Activated CD4-positive, alpha-beta T cell treated with anti-CD3 and anti-CD28 coated beads for 36 hours (primary cell): Measurements from ENCODE around the gene ZNF652. TPM values are rescaled to one million over a fixed set of nuclear protein-coding genes. Genes with fewer than 3 reads are reported as not detected.
"Not testable (repeated sequence)": the region's sequence is repeated elsewhere in the genome, so short reads cannot be mapped to it uniquely, and the experiment has no call there.

Experiments
- ATAC-seq: fragments of 200-7000 bp; cut with Tn5 transposase; one replicate; pipeline ENCODE4 v1.10.0; 2021; ENCODE audit warnings: mild to moderate bottlenecking, moderate library complexity
- CTCF ChIA-PET: fragments of 350-600 bp; sonication (Branson Sonifier 250); formaldehyde crosslinking; loops from one replicate; lab custom pipeline; 2021; ENCODE audit warnings: antibody characterized with exemption; lab: Charles Lee
- POLR2A ChIA-PET: fragments of 350-600 bp; sonication (Branson Sonifier 250); formaldehyde crosslinking; loops from one replicate; lab custom pipeline; 2021; ENCODE audit warnings: antibody characterized with exemption, inconsistent platforms; lab: Charles Lee
- DNase-seq: peaks from one replicate; pipeline ENCODE4 v3.0.0-alpha.2; 2020
- H3K27ac Mint-ChIP-seq: one replicate; pipeline ENCODE4 v1.8.0; 2021; ENCODE audit warnings: mixed read lengths
- H3K27me3 Mint-ChIP-seq: one replicate; pipeline ENCODE4 v1.8.0; 2021; ENCODE audit warnings: mixed read lengths
- H3K36me3 Mint-ChIP-seq: one replicate; pipeline ENCODE4 v1.8.0; 2021; ENCODE audit warnings: low read depth, mixed read lengths
- H3K4me1 Mint-ChIP-seq: one replicate; pipeline ENCODE4 v1.8.0; 2021; ENCODE audit warnings: mixed read lengths
- H3K4me3 Mint-ChIP-seq: one replicate; pipeline ENCODE4 v1.8.0; 2021; ENCODE audit warnings: mild to moderate bottlenecking, moderate library complexity, mixed read lengths
- H3K9me3 Mint-ChIP-seq: one replicate; pipeline ENCODE4 v1.8.0; 2021; ENCODE audit warnings: low read depth, mixed read lengths
- intact Hi-C, 2 experiments: fragments of 100-400 bp; cut with DNase I in 1 of 2; cut with micrococcal nuclease in 1 of 2; formaldehyde crosslinking; loops; one replicate each; pipeline versions ENCODE4 v1.14.2 to v1.15.1; 2022 to 2024; cut with DNase I, micrococcal nuclease
- total RNA-seq, 2 experiments: library from RNA; stranded (reverse); gene quantifications; one replicate each; pipeline ENCODE4 v1.2.3, GENCODE V29; 2021

ZNF652 gene
- total RNA-seq, 2 experiments from 2014 or later, result 5.2 to 7.0 TPM

DNA sequence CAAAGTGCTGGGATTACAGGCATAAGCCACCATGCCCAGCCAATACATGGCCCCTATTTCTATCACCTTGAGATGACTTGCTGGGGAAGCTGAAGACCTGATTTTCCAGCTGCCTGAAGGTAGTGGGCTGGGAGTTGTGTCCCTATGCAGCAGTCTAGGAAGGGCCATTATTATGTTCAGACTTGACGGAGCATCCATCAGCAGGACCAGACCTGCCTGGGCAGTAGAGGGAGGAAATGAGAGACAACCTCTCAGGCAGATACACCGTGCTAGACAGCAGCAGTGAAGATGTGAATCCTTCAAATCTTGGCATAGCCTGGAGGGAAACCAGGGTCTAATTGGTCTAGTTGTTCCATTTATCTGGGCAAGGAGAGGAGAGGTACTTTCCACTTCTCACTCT is 95.8 kb downstream of the ZNF652 start:
- POLR2A ChIA-PET, result no interaction called here
- Mint-ChIP-seq H3K4me1 (no peaks in the 10 kb centered on the region), H3K4me3 (no peak overlapping the region), H3K27ac (no peak overlapping the region), H3K9me3 (no peaks in the 10 kb centered on the region), H3K27me3 (peaks cover 1% of the 10 kb centered on the region), H3K36me3 (no peaks in the 10 kb centered on the region)
- intact Hi-C loops, result no loop called here
- CTCF ChIA-PET, result interaction anchor here (1.5 kb wide), 1 partner anchor 22 kb away, joined by 4 read pairs; no protein-coding TSS in a partner anchor
- DNase-seq, result no peak
- ATAC-seq, result no peak

DNA sequence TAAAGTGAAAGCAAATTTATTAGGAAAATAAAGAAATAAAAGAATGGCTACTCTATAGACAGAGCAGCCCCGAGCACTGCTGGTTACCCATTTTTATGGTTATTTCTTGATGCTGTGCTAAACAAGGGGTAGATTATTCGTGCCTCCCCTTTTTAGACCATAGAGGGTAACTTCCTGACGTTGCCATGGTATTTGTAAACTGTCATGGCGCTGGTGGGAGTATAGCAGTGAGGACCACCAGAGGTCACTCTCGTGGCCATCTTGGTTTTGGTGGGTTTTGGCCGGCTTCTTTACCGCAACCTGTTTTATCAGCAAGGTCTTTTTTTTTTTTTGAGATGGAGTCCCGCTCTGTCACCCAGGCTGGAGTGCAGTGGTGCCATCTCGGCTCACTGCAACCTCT is 100.5 kb downstream of the ZNF652 start:
- H3K4me3 Mint-ChIP-seq, H3K4me1 Mint-ChIP-seq, POLR2A ChIA-PET, H3K36me3 Mint-ChIP-seq, ATAC-seq, H3K27me3 Mint-ChIP-seq, H3K9me3 Mint-ChIP-seq, H3K27ac Mint-ChIP-seq, DNase-seq: not testable (repeated sequence)
- intact Hi-C loops, result loop anchor here (2.0 kb wide), 2 partner anchors 31 to 69 kb away; partner anchors contain the start of gene PHOSPHO1 (in 1 of the 2)
- CTCF ChIA-PET, result interaction anchor here (1.3 kb wide), 1 partner anchor 36 kb away, joined by 4 read pairs; no protein-coding TSS in a partner anchor

DNA sequence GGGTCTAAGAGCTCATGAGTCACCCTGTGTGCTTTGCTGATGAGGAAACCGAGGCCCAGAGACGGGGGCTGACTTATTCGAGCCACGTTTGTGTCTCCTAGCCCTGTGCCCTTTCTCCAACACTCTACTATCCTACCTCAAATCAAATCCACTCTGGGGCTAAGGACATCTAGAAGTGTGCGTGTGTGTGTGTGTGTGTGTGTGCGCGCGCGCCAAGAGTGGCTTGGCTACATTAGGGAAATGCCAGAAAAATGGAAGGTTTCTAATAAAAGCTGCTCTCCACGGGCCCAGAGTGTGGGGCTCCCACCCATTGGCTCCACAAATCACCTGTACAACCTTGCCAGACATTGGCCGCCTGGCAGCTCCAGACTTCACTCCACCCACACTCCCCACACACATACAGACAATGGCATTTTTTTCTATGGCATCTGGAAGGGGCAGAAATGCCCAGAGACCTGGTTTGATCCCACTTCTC is 101.2 kb downstream of the ZNF652 start:
- peaks cover 7% of the 10 kb centered on the region for H3K4me1 Mint-ChIP-seq
- ChIA-PET POLR2A (interaction anchor here (0.5 to 1.5 kb wide), 2 partner anchors 69 to 769 kb away, joined by 4 to 5 read pairs; no protein-coding TSS in a partner anchor), CTCF (interaction anchor here (0.6 to 1.1 kb wide), 7 partner anchors 12 to 572 kb away, joined by 3 to 4 read pairs (median 3); no protein-coding TSS in a partner anchor)
- H3K27ac Mint-ChIP-seq, result peak overlapping the region; percentile 82
- intact Hi-C loops, result loop anchor here (2.0 kb wide), 2 partner anchors 30 to 68 kb away; partner anchors contain the start of gene PHOSPHO1 (in 1 of the 2)
- H3K4me3 Mint-ChIP-seq, result peak overlapping the region; percentile 68
- H3K9me3 Mint-ChIP-seq, result no peaks in the 10 kb centered on the region
- no peaks in the 10 kb centered on the region for H3K27me3 Mint-ChIP-seq
- no peaks in the 10 kb centered on the region for H3K36me3 Mint-ChIP-seq
- ATAC-seq, result peak; percentile 9
- no peak for DNase-seq

DNA sequence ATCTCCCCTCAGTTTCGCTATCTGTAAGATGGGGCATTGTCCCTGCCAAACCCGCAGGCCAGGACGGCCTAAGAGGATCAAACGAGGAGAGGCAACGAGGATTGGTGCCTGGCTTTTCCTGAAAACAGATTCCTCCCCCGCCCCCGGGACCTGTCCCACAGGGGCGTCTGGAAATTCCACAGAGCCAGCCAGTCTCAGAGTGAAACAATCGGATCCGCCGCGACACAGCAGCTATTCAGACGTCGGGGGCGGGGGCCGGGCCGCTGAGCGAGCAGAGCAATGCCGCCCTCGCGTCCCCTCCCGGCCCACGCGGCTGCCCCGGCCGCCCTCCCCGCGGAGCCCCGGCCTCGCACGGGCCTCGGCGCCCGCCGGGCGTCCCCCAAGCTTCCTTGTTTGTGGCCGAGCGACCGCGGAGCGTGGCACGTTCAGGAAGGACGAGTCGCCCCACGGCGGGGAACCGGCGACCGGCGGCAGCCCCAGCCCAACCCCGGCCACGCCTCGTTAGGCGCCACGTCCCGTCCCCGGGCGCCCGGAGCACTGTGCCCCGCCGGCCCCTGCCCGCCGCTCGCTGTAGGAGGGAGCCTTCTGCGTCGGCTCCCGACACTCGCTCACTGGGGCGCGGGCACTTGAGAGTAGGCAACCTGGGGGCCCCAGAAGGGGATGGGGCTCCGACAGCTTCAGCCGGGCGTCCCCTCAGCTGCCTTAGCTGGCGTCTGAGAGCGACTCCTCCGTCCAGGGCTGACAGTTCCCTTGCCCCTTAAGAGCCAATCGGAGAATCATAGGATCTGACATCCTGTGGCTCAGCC is 101.8 kb downstream of the ZNF652 start:
- ATAC-seq (peak; percentile 89), DNase-seq (peak; percentile 72)
- peak overlapping the region; percentile 82 for H3K27ac Mint-ChIP-seq
- intact Hi-C loops, result loop anchor here (2.0 kb wide), 2 partner anchors 29 to 67 kb away; partner anchors contain the start of gene PHOSPHO1 (in 1 of the 2)
- ChIA-PET POLR2A (interaction anchor here (0.5 to 1.5 kb wide), 2 partner anchors 68 to 768 kb away, joined by 4 to 5 read pairs; no protein-coding TSS in a partner anchor), CTCF (interaction anchor here (0.6 to 1.1 kb wide), 8 partner anchors 12 to 571 kb away, joined by 3 to 4 read pairs (median 3); no protein-coding TSS in a partner anchor)
- peak overlapping the region; percentile 70 for H3K4me3 Mint-ChIP-seq
- H3K9me3 Mint-ChIP-seq, result no peaks in the 10 kb centered on the region
- H3K36me3 Mint-ChIP-seq, result no peaks in the 10 kb centered on the region
- H3K4me1 Mint-ChIP-seq, result peaks cover 7% of the 10 kb centered on the region
- H3K27me3 Mint-ChIP-seq, result no peaks in the 10 kb centered on the region

DNA sequence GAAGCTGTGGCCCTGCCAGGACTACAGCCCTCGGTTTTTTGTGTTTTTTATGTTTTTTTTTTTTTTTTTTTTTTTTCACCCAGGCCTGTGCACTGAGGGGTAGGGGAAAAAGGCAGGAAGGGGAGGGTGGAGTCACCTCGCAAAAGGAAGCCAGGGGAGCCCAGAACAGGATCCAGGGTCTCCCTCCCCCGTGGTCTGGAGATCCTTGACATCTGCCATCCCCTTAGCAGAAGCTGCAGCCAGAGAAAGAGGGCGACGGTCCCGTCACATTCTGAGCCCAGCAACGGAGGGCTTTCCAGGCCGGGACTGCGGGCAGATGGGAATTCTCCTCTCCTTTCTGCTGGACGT is 102.4 kb downstream of the ZNF652 start:
- Mint-ChIP-seq H3K9me3 (no peaks in the 10 kb centered on the region), H3K4me3 (peak overlapping the region; percentile 70), H3K27me3 (no peaks in the 10 kb centered on the region), H3K36me3 (no peaks in the 10 kb centered on the region), H3K27ac (peak overlapping the region; percentile 81), H3K4me1 (peaks cover 7% of the 10 kb centered on the region)
- ChIA-PET CTCF (interaction anchor here (0.7 to 1.1 kb wide), 2 partner anchors 48 to 65 kb away, joined by 3 read pairs; no protein-coding TSS in a partner anchor), POLR2A (interaction anchor here (1.5 kb wide), 1 partner anchor 68 kb away, joined by 4 read pairs; no protein-coding TSS in a partner anchor)
- intact Hi-C loops, result loop anchor here (2.0 kb wide), 2 partner anchors 29 to 67 kb away; partner anchors contain the start of gene PHOSPHO1 (in 1 of the 2)
- no peak for DNase-seq
- no peak for ATAC-seq

DNA sequence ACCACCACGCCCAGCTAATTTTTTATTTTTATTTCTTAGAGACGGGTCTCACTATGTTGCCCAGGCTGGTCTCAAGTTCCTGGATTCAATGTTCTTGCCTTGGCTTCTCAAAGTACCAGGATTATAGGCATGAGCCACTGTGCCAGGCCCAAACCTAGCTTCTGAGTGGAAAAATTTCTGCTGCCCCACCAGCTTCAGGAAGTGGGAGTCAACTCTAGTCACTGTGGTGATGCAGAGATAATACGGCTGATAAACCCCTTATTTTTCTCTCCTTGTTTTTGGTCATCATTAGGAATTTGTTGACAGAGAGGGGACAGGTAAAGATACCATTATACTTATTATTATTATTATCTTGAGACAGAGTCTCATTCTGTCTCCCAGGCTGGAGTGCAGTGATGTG is 103.7 kb downstream of the ZNF652 start:
- POLR2A ChIA-PET, result no interaction called here
- CTCF ChIA-PET, result interaction anchor here (0.6 kb wide), 1 partner anchor 393 kb away, joined by 3 read pairs; no protein-coding TSS in a partner anchor
- no peaks in the 10 kb centered on the region for H3K27me3 Mint-ChIP-seq
- H3K27ac Mint-ChIP-seq, result no peak overlapping the region
- DNase-seq (no peak), ATAC-seq (no peak)
- intact Hi-C loops, result no loop called here
- H3K9me3 Mint-ChIP-seq, result no peaks in the 10 kb centered on the region
- H3K4me3 Mint-ChIP-seq, result no peak overlapping the region
- H3K4me1 Mint-ChIP-seq, result peaks cover 7% of the 10 kb centered on the region
- no peaks in the 10 kb centered on the region for H3K36me3 Mint-ChIP-seq

DNA sequence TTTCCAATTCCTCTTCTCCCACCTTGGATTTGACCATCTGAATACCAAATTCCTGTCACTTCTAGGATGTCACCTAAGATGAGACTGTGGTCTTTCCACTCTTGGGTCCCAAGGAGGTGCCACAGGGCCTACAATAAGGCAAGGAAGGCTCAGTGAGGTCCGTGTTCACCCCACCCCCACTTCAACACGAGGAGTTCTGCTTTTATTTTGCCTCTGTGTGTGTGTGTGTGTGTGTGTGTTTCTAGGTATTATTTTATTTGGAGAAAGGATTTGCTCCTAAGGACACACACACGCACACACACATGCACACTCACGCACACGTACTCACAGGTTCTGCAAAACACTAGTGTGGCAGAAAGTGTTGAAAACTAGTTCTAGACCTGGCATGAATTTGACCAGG is 106.9 kb downstream of the ZNF652 start:
- POLR2A ChIA-PET, result no interaction called here
- Mint-ChIP-seq H3K4me1 (no peaks in the 10 kb centered on the region), H3K4me3 (no peak overlapping the region), H3K36me3 (no peaks in the 10 kb centered on the region), H3K27ac (no peak overlapping the region), H3K27me3 (no peaks in the 10 kb centered on the region), H3K9me3 (no peaks in the 10 kb centered on the region)
- intact Hi-C loops, result no loop called here
- CTCF ChIA-PET, result no interaction called here
- no peak for DNase-seq
- no peak for ATAC-seq

DNA sequence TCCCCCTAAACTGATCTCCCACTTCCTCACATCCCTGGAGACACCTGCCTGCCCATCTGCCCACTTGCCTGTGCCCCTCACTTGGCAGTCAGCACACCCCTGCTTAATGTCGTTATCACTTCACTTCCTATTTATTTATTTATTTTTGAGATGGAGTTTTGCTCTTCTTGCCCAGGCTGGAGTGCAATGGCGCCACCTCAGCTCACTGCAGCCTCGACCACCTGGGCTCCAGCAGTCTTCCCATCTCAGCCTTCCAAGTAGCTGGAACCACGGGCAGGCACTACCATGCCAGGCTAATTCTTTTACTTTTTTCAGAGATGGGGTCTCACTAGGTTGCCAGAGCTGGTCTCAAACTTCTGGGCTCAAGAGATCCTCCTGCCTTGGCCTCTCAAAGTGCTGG is 108.0 kb downstream of the ZNF652 start:
- ATAC-seq (no peak), DNase-seq (no peak)
- POLR2A ChIA-PET, result interaction anchor here (0.6 kb wide), 1 partner anchor 324 kb away, joined by 4 read pairs; no protein-coding TSS in a partner anchor
- H3K9me3 Mint-ChIP-seq, result no peaks in the 10 kb centered on the region
- no peak overlapping the region for H3K4me3 Mint-ChIP-seq
- CTCF ChIA-PET, result interaction anchor here (0.8 kb wide), 1 partner anchor 15 kb away, joined by 4 read pairs; no protein-coding TSS in a partner anchor
- H3K27me3 Mint-ChIP-seq, result no peaks in the 10 kb centered on the region
- H3K27ac Mint-ChIP-seq, result no peak overlapping the region
- intact Hi-C loops, result no loop called here
- no peaks in the 10 kb centered on the region for H3K36me3 Mint-ChIP-seq
- H3K4me1 Mint-ChIP-seq, result no peaks in the 10 kb centered on the region

DNA sequence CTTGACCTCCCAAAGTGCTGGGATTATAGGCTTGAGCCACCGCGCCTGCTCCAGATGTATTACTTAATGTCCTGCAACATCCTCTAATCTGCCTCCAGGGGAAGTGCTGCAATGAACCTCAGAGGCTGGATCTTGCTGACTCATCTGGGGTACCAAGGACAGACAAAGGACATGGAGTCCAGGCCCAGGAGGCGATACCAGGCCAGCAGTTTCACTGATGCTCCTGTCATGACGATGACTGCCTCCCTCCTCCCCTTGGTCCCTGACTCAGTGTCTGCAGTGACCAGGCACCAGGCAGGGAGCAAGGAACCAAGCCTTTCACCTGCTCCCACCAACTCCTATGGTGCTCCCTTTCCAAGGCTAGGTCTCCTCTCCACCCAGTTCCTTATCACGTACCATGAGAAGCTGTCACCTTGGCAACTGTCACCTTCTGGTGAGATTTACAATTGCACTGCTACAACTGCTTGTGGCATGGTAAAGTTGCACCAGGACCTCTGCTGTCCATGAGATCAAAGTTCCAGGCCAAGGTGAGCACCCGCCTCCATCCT is 109.8 kb downstream of the ZNF652 start:
- intact Hi-C loops, result no loop called here
- no peaks in the 10 kb centered on the region for H3K4me1 Mint-ChIP-seq
- CTCF ChIA-PET, result no interaction called here

DNA sequence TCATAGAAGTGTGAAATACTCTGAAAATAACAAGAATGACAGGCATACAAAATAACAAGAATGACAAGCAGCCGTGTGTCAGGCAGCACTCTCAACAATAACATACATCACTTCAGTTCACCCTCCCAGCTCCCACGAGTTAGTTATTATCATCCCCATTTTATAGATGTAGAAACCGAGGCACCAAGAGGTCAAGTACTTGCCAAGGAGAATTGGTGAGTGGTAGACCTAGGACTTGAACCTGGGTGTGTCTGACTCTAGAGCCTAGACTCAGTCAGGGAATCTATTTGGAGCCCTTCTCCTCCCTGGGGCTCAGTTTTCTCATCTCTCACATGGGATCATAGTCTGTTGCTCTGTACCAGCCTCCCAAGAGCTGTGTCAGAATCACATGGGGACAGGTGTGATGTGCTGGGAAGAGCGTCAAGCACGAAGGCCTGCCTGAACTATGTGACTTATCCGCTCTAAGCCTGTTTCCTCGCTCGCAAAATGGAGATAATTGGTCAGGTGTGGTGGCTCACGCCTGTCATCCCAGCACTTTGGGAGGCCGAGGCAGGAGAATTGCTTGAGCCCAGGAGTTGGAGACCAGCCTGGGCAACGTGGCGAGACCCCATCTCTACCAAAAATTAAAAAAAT is 112.0 kb downstream of the ZNF652 start:
- H3K27ac Mint-ChIP-seq, result no peak overlapping the region
- POLR2A ChIA-PET, result interaction anchor here (0.7 kb wide), 1 partner anchor 156 kb away, joined by 3 read pairs; no protein-coding TSS in a partner anchor

More for the DNA sequence above, 109.8 kb downstream of the ZNF652 start:
- no peaks in the 10 kb centered on the region for H3K36me3 Mint-ChIP-seq
- H3K27me3 Mint-ChIP-seq, result peaks cover 3% of the 10 kb centered on the region
- H3K4me3 Mint-ChIP-seq, result no peak overlapping the region
- POLR2A ChIA-PET, result no interaction called here
- no peak for ATAC-seq
- H3K9me3 Mint-ChIP-seq, result no peaks in the 10 kb centered on the region
- DNase-seq, result no peak
- no peak overlapping the region for H3K27ac Mint-ChIP-seq

More for the DNA sequence above, 112.0 kb downstream of the ZNF652 start:
- intact Hi-C loops, result no loop called here
- H3K4me3 Mint-ChIP-seq, result no peak overlapping the region
- CTCF ChIA-PET, result interaction anchor here (1.0 to 1.6 kb wide), 2 partner anchors 22 to 52 kb away, joined by 3 read pairs; no protein-coding TSS in a partner anchor
- ATAC-seq (no peak), DNase-seq (no peak)
- H3K27me3 Mint-ChIP-seq, result peaks cover 3% of the 10 kb centered on the region
- H3K4me1 Mint-ChIP-seq, result no peaks in the 10 kb centered on the region
- H3K9me3 Mint-ChIP-seq, result no peaks in the 10 kb centered on the region
- H3K36me3 Mint-ChIP-seq, result no peaks in the 10 kb centered on the region
